ENCODE results near the gene RFX3.

Gene RFX3

DNA sequence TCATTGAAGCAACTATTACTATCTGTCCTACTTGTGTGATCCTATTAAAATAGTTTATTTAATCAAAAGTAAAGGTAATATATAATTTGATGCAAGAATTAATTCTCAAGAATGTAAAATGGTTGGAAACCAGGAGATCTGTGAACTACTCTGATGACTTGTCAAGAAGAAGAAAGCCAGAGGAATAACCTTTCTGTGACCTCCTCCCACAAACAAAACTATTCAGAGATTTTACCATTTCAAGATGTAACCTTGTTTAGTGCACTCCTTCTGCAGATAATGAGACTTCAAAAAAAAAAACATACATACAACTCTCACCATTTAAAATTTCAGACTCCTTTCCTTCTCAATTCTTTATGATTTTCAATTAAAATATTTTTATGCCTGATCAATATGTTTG, 79.5 kb downstream of the RFX3 start:
- no peak for DNase-seq
- H2AFZ ChIP-seq (ENCODE audit: low read length), result no peak overlapping the region
- no peaks in the 10 kb centered on the region for H3K4me1 ChIP-seq (ENCODE audit: low read length)
- no peak overlapping the region for H3K4me3 ChIP-seq (ENCODE audit: low read length)
- TF ChIP-seq, protein P1, sequence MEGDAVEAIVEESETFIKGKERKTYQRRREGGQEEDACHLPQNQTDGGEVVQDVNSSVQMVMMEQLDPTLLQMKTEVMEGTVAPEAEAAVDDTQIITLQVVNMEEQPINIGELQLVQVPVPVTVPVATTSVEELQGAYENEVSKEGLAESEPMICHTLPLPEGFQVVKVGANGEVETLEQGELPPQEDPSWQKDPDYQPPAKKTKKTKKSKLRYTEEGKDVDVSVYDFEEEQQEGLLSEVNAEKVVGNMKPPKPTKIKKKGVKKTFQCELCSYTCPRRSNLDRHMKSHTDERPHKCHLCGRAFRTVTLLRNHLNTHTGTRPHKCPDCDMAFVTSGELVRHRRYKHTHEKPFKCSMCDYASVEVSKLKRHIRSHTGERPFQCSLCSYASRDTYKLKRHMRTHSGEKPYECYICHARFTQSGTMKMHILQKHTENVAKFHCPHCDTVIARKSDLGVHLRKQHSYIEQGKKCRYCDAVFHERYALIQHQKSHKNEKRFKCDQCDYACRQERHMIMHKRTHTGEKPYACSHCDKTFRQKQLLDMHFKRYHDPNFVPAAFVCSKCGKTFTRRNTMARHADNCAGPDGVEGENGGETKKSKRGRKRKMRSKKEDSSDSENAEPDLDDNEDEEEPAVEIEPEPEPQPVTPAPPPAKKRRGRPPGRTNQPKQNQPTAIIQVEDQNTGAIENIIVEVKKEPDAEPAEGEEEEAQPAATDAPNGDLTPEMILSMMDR (IDR thresholded peaks at IDR 0.05; ENCODE audit: low read length), result no peak
- no peak for TF ChIP-seq EZH2 (optimal IDR thresholded peaks at IDR 0.05; ENCODE audit: low read depth, low read length)
- no peak for TF ChIP-seq EZH2phosphoT487 (IDR thresholded peaks at IDR 0.05; ENCODE audit: low read length)
- no peak overlapping the region for H3K9ac ChIP-seq (ENCODE audit: low read length)
- no peaks in the 10 kb centered on the region for H3F3A ChIP-seq (ENCODE audit: insufficient read depth, low read length)
- no peaks in the 10 kb centered on the region for H3K9me2 ChIP-seq (replicated peaks; ENCODE audit: insufficient read depth, low read length)
- H3K4me2 ChIP-seq (ENCODE audit: low read depth, low read length), result no peak overlapping the region
- H3K79me2 ChIP-seq (ENCODE audit: low read length), result no peaks in the 10 kb centered on the region
- H3K9me3 ChIP-seq (replicated peaks; ENCODE audit: insufficient read depth, low read length), result no peaks in the 10 kb centered on the region
- no peaks in the 10 kb centered on the region; the same call in 1 of the 2 replicates for H3K36me3 ChIP-seq (replicated peaks; ENCODE audit: insufficient read depth, low read length)
- H4K20me1 ChIP-seq (ENCODE audit: insufficient read depth, low read length), result no peaks in the 10 kb centered on the region
- H3K27ac ChIP-seq (ENCODE audit: low read length), result no peak overlapping the region
- no peaks in the 10 kb centered on the region for H3K27me3 ChIP-seq (replicated peaks; ENCODE audit: insufficient read depth, low read length)

DNA sequence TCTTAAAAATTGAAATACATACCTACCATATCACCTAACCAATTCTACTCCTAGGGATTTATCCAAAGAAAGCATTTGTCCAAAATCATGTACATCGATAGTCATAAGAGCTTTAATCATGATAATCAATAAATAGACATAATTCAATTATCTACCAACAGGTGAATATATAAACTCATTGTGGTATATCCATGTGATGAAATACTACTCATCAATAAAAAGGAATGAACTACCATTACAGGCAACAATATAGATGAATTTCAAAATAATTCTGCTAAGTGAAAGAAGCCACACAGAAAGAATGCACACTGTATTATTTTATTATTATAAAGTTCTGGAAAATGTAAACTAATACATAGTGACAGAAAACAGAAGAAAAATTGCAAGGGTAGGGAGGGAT, 81.8 kb downstream of the RFX3 start:
- Histone ChIP-seq H2AFZ (ENCODE audit: low read length) (no peak overlapping the region), H3K4me3 (ENCODE audit: low read length) (no peak overlapping the region), H3K79me2 (ENCODE audit: low read length) (no peaks in the 10 kb centered on the region), H3K27me3 (replicated peaks; ENCODE audit: insufficient read depth, low read length) (no peaks in the 10 kb centered on the region), H3K4me1 (ENCODE audit: low read length) (no peaks in the 10 kb centered on the region), H3F3A (ENCODE audit: insufficient read depth, low read length) (no peaks in the 10 kb centered on the region), H3K9me3 (replicated peaks; ENCODE audit: insufficient read depth, low read length) (no peaks in the 10 kb centered on the region), H3K9ac (ENCODE audit: low read length) (no peak overlapping the region), H3K9me2 (replicated peaks; ENCODE audit: insufficient read depth, low read length) (no peaks in the 10 kb centered on the region), H3K27ac (ENCODE audit: low read length) (no peak overlapping the region), H4K20me1 (ENCODE audit: insufficient read depth, low read length) (no peaks in the 10 kb centered on the region), H3K4me2 (ENCODE audit: low read depth, low read length) (no peak overlapping the region), H3K36me3 (replicated peaks; ENCODE audit: insufficient read depth, low read length) (no peaks in the 10 kb centered on the region)
- DNase-seq, result no peak
- TF ChIP-seq, protein P1 (IDR thresholded peaks at IDR 0.05; ENCODE audit: low read length), result no peak
- TF ChIP-seq EZH2phosphoT487 (IDR thresholded peaks at IDR 0.05; ENCODE audit: low read length), result no peak
- TF ChIP-seq EZH2 (optimal IDR thresholded peaks at IDR 0.05; ENCODE audit: low read depth, low read length), result no peak

DNA sequence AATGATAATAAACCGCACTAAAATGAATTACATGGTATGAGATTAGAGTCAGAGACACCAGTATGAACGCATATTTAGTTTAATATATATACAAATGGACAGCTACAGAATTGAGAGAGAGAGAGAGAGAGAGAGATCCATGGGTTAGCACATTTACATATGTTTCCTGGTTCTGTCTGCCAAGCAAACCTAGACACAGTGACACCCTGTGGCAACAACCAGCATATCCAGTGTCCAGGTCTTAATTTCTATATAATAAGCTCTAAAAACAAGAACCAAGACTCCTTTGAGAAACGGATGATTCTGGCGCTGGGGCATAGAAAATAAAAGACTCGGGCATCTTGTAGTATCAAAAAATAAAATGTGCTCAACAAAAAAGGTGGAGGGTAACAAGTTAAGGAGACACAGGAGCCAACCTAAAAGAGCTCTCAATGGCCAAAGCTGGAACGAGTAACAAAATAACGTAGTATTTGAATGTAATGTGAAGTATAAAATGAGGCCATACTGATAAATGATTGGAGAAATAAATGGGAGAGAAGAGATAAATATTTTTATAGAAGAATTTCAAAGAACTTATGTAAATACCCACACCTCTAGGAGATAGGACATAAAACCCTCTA, 84.5 kb downstream of the RFX3 start:
- H4K20me1 ChIP-seq (ENCODE audit: insufficient read depth, low read length), result no peaks in the 10 kb centered on the region
- TF ChIP-seq, protein P1 (IDR thresholded peaks at IDR 0.05; ENCODE audit: low read length), result peak; percentile 71
- no peak for TF ChIP-seq EZH2phosphoT487 (IDR thresholded peaks at IDR 0.05; ENCODE audit: low read length)
- TF ChIP-seq EZH2 (optimal IDR thresholded peaks at IDR 0.05; ENCODE audit: low read depth, low read length), result no peak
- no peaks in the 10 kb centered on the region for H3K9me3 ChIP-seq (replicated peaks; ENCODE audit: insufficient read depth, low read length)
- no peaks in the 10 kb centered on the region for H3K9me2 ChIP-seq (replicated peaks; ENCODE audit: insufficient read depth, low read length)
- peak; percentile 73 for DNase-seq
- H3K27me3 ChIP-seq (replicated peaks; ENCODE audit: insufficient read depth, low read length), result no peaks in the 10 kb centered on the region
- no peaks in the 10 kb centered on the region for H3K36me3 ChIP-seq (replicated peaks; ENCODE audit: insufficient read depth, low read length)
- H2AFZ ChIP-seq (ENCODE audit: low read length), result no peak overlapping the region
- H3K9ac ChIP-seq (ENCODE audit: low read length), result no peak overlapping the region
- no peaks in the 10 kb centered on the region for H3K79me2 ChIP-seq (ENCODE audit: low read length)
- H3K4me3 ChIP-seq (ENCODE audit: low read length), result no peak overlapping the region
- H3K27ac ChIP-seq (ENCODE audit: low read length), result no peak overlapping the region
- H3K4me2 ChIP-seq (ENCODE audit: low read depth, low read length), result no peak overlapping the region
- H3K4me1 ChIP-seq (ENCODE audit: low read length), result no peaks in the 10 kb centered on the region
- H3F3A ChIP-seq (ENCODE audit: insufficient read depth, low read length), result no peaks in the 10 kb centered on the region

All from MM.1S (cell line).